ENCODE data around the gene SPTSSB. TPM values are rescaled to one million over a fixed set of nuclear protein-coding genes. Genes with fewer than 3 reads are reported as not detected.

Gene SPTSSB, protein sequence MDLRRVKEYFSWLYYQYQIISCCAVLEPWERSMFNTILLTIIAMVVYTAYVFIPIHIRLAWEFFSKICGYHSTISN
- total RNA-seq: 0.33 and 0.58 TPM in 2 replicates

DNA sequence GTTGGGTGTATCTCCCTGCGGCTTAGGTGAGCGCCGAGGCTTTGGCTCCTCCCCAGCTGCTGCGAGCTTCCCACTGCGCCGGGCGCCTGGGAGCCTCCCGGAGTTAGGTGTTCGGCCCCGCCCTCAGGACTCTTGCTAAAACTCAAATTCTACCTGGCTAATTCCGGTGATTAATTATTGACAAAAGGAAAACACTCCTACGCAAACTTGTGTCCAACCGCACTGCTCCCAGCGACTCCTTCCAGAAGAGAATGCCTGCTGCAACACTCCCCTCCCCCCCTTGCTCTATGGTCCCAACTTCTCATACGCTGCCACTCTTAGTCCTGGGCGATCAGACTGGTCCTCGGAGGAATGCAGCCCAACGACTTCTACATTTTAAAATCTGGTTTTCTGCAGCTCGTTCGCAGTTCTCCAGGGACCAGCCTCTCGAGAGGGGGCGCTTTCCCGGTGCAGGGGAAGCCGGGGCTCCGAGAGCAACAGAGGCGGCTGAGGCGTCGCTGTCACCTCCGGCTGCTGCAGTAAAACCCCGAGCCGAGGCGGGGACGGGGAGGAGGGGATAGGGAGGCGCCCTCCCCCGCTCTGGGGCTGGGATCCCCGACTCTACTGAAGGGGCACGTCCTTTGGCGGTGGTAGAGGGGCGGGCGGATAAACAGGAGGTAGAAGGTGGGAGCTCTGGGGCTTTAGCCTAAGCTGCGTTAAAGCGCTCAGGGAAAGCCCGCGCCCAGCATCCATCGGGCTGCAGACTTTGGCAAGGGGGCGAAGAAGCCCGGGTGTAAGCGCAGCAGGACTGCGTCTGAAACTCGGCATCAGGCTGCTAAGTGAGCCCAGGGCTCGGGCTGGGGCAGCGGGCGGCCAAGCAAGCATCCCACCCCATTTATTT, at the start of gene SPTSSB:
SPTSSB (minus strand) TSS at position 77 of the 880 bp plus-strand sequence. CDS start 25,194 bp downstream, outside the sequence.

Other genes with a start within 250 kb of the SPTSSB start
- gene NMD3, start 150.2 kb downstream of the SPTSSB start, total RNA-seq: 97.9 and 106 TPM in 2 replicates
- not detected in 2 replicates for gene OTOL1, start 125.3 kb upstream of the SPTSSB start, total RNA-seq

Measured in smooth muscle cell of trachea (primary cell).